Measurements from ENCODE around the gene ANKRD40.

ANKRD40 gene

DNA sequence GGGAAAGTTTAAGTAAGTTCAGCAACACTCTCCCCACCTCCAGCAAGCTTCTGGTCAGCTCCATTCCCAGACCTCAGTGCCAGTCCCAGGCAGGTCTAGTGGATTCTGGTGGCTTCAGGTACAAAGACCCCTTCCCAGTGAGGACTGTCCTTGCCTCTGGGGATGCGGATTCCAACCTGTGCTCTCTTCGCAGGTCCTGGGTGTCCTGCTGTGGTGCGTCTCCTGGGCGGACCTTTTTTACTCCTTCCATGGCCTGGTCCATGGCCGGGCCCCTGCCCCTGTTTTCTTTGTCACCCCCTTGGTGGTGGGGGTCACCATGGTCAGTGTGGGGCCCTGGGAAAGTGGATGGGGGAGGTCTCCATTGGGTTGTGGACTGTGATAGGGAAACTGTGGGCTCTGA lies 51.2 kb downstream of the ANKRD40 start:
- H3K9me3 ChIP-seq (replicated peaks; ENCODE audit: insufficient read depth, low read length) = no peaks in the 10 kb centered on the region
- H2AFZ ChIP-seq (ENCODE audit: low read length) = no peak overlapping the region
- no peak for TF ChIP-seq EZH2phosphoT487 (IDR thresholded peaks at IDR 0.05; ENCODE audit: low read length)
- TF ChIP-seq CTCF (IDR thresholded peaks at IDR 0.05; ENCODE audit: low read length) = no peak
- no peak for TF ChIP-seq EZH2 (optimal IDR thresholded peaks at IDR 0.05; ENCODE audit: low read depth, low read length)
- no peaks in the 10 kb centered on the region for H3K79me2 ChIP-seq (ENCODE audit: low read length)
- no peaks in the 10 kb centered on the region for H4K20me1 ChIP-seq (ENCODE audit: insufficient read depth, low read length)
- H3F3A ChIP-seq (ENCODE audit: insufficient read depth, low read length) = no peaks in the 10 kb centered on the region
- H3K36me3 ChIP-seq (replicated peaks; ENCODE audit: insufficient read depth, low read length) = no peaks in the 10 kb centered on the region
- no peak overlapping the region for H3K27ac ChIP-seq (ENCODE audit: low read length)
- no peak overlapping the region for H3K9ac ChIP-seq (ENCODE audit: low read length)
- no peak overlapping the region for H3K4me3 ChIP-seq (ENCODE audit: low read length)
- H3K4me1 ChIP-seq (ENCODE audit: low read length) = peaks cover 5% of the 10 kb centered on the region
- H3K4me2 ChIP-seq (ENCODE audit: low read depth, low read length) = no peak overlapping the region
- no peak for DNase-seq
- no peaks in the 10 kb centered on the region for H3K9me2 ChIP-seq (replicated peaks; ENCODE audit: insufficient read depth, low read length)
- H3K27me3 ChIP-seq (replicated peaks; ENCODE audit: insufficient read depth, low read length) = no peaks in the 10 kb centered on the region

- H3K4me2 ChIP-seq (ENCODE audit: low read depth, low read length) = no peak overlapping the region
- H3K27me3 ChIP-seq (replicated peaks; ENCODE audit: insufficient read depth, low read length) = no peaks in the 10 kb centered on the region
- no peak overlapping the region for H3K4me3 ChIP-seq (ENCODE audit: low read length)
- no peaks in the 10 kb centered on the region for H3K9me3 ChIP-seq (replicated peaks; ENCODE audit: insufficient read depth, low read length)
- H2AFZ ChIP-seq (ENCODE audit: low read length) = no peak overlapping the region
- no peaks in the 10 kb centered on the region for H3K79me2 ChIP-seq (ENCODE audit: low read length)
- H3K27ac ChIP-seq (ENCODE audit: low read length) = no peak overlapping the region
- H3K9me2 ChIP-seq (replicated peaks; ENCODE audit: insufficient read depth, low read length) = no peaks in the 10 kb centered on the region
- H3K36me3 ChIP-seq (replicated peaks; ENCODE audit: insufficient read depth, low read length) = no peaks in the 10 kb centered on the region
- TF ChIP-seq EZH2phosphoT487 (IDR thresholded peaks at IDR 0.05; ENCODE audit: low read length) = no peak
- no peak for TF ChIP-seq CTCF (IDR thresholded peaks at IDR 0.05; ENCODE audit: low read length)
- TF ChIP-seq EZH2 (optimal IDR thresholded peaks at IDR 0.05; ENCODE audit: low read depth, low read length) = no peak
- DNase-seq = peak; percentile 10
- H4K20me1 ChIP-seq (ENCODE audit: insufficient read depth, low read length) = no peaks in the 10 kb centered on the region
- no peak overlapping the region for H3K9ac ChIP-seq (ENCODE audit: low read length)
- H3K4me1 ChIP-seq (ENCODE audit: low read length) = no peaks in the 10 kb centered on the region
- H3F3A ChIP-seq (ENCODE audit: insufficient read depth, low read length) = no peaks in the 10 kb centered on the region
Observed at GRCh38 chr17:50653738-50654137, 54.0 kb downstream of the ANKRD40 start.

GRCh38 chr17:50651661-50652060 lies 56.1 kb downstream of the ANKRD40 start:
- TF ChIP-seq EZH2 (optimal IDR thresholded peaks at IDR 0.05; ENCODE audit: low read depth, low read length) (no peak), CTCF (IDR thresholded peaks at IDR 0.05; ENCODE audit: low read length) (no peak), EZH2phosphoT487 (IDR thresholded peaks at IDR 0.05; ENCODE audit: low read length) (no peak)
- Histone ChIP-seq H3K27ac (ENCODE audit: low read length) (no peak overlapping the region), H3K4me3 (ENCODE audit: low read length) (no peak overlapping the region), H4K20me1 (ENCODE audit: insufficient read depth, low read length) (no peaks in the 10 kb centered on the region), H3K79me2 (ENCODE audit: low read length) (no peaks in the 10 kb centered on the region), H2AFZ (ENCODE audit: low read length) (no peak overlapping the region), H3K4me1 (ENCODE audit: low read length) (no peaks in the 10 kb centered on the region), H3K4me2 (ENCODE audit: low read depth, low read length) (no peak overlapping the region), H3K9me3 (replicated peaks; ENCODE audit: insufficient read depth, low read length) (no peaks in the 10 kb centered on the region), H3K27me3 (replicated peaks; ENCODE audit: insufficient read depth, low read length) (no peaks in the 10 kb centered on the region), H3K9ac (ENCODE audit: low read length) (no peak overlapping the region), H3K9me2 (replicated peaks; ENCODE audit: insufficient read depth, low read length) (no peaks in the 10 kb centered on the region), H3F3A (ENCODE audit: insufficient read depth, low read length) (no peaks in the 10 kb centered on the region), H3K36me3 (replicated peaks; ENCODE audit: insufficient read depth, low read length) (no peaks in the 10 kb centered on the region)
- no peak for DNase-seq

Measured in MM.1S (cell line).